RWPE1 (cell line): Measurements from ENCODE around the gene MIER1.

ENCODE experiments used
- CTCF ChIA-PET: fragments of 350-600 bp; sonication (Branson Sonifier 250); formaldehyde crosslinking; extraction: SDS; loops from one replicate; lab custom pipeline; 2021; lab: Yijun Ruan, JAX
- POLR2A ChIA-PET: fragments of 400-600 bp; formaldehyde crosslinking; extraction: SDS; loops from one replicate; lab custom pipeline; 2020; ENCODE audit warnings: antibody characterized with exemption; ENCODE audit not compliant: low non-redundant PET; lab: Yijun Ruan, JAX
- DNase-seq: peaks from one replicate; pipeline ENCODE4 v3.0.0; 2012; ENCODE audit warnings: low spot score
- H3K27ac ChIP-seq: fragments of 450-650 bp; 2 replicates; pipeline ENCODE4 v1.5.1; 2017
- CTCF ChIP-seq: fragments of 450-650 bp; conservative IDR thresholded peaks from 2 replicates; pipeline ENCODE4 v1.5.1; 2017; ENCODE audit warnings: low read depth, mild to moderate bottlenecking

MIER1 gene

GRCh38 chr1:66917476-66917875 is 7.3 kb upstream of the MIER1 start:
- ChIA-PET CTCF (no interaction called here), POLR2A (no interaction called here)
- no peak for TF ChIP-seq CTCF
- H3K27ac ChIP-seq, result no peak overlapping the region
- DNase-seq, result no peak

DNA sequence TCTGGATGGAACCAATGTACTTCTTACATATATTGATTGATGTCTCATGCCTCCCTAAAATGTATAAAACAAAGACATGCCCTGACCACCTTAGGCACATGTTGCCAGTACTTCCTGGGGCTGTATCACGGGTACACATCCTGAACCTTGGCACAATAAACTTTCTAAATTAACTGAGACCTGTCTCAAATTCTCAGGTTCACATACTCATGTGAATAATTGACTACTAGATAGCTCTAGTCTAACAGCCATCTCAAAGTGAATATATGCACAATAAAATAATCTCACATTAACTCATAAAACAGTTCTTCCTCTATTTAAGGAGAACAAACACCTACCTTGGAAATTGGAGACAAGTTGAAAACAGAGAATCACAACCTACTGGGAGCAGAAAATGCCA is 5.7 kb upstream of the MIER1 start:
- DNase-seq, result no peak
- H3K27ac ChIP-seq, result no peak overlapping the region
- POLR2A ChIA-PET, result no interaction called here
- CTCF ChIA-PET, result interaction anchor here (0.6 to 0.7 kb wide), 2 partner anchors 10 to 18 kb away, joined by 3 to 8 read pairs; no protein-coding TSS in a partner anchor
- TF ChIP-seq CTCF, result no peak

- no peak for TF ChIP-seq CTCF
- DNase-seq, result no peak
- CTCF ChIA-PET, result no interaction called here
- H3K27ac ChIP-seq, result no peak overlapping the region
- POLR2A ChIA-PET, result no interaction called here
Observed at GRCh38 chr1:66919828-66920227, 5.0 kb upstream of the MIER1 start.

DNA sequence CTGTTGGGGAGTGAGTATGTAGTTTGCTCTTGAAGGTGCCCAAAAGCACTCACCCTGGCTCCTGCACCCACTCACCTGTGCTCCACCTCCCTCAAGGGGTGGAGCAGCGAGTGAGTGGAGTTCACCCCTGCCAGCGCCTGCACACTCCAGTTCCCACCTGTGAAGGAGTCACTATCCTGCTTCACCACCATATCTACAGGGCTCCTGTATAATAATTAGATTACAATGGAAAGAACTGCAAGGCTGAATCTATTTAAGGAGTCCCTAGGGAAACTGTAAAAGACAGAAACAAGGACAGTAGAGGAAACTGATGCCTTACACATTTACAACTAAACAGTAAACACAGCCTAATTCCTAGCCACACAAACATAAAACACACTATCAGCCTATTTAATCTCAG is 4.2 kb upstream of the MIER1 start:
- no peak for TF ChIP-seq CTCF
- DNase-seq, result no peak
- POLR2A ChIA-PET, result no interaction called here
- no peak overlapping the region for H3K27ac ChIP-seq
- CTCF ChIA-PET, result no interaction called here

DNA sequence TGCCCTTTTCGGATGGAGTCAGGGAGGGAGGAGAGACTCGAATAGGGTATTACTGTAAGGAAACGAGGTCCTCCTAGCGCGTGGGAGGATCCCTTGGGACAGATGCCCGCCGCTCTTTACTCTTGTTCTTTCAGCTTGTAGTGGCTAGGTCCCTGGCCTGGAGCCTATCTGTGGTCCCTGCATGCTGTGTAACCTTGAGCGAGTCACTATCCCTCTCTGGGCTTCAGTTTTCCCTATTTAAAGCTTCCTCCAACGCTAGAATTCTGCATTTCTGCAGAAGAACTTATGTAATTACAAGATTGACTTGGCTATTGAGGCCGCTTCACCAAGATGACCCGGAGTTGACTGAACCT is 744 bp downstream of the MIER1 start:
- no peak for TF ChIP-seq CTCF
- CTCF ChIA-PET, result interaction anchor here (0.7 kb wide), 1 partner anchor 151 kb away, joined by 3 read pairs; no protein-coding TSS in a partner anchor
- peak overlapping the region; percentile 96 for H3K27ac ChIP-seq

GRCh38 chr1:66925944-66926343 is 1.2 kb downstream of the MIER1 start:
- CTCF ChIA-PET, result interaction anchor here (0.6 to 0.7 kb wide), 2 partner anchors 152 to 490 kb away, joined by 3 read pairs; no protein-coding TSS in a partner anchor
- peak overlapping the region; percentile 96 for H3K27ac ChIP-seq
- DNase-seq, result no peak
- no peak for TF ChIP-seq CTCF
- POLR2A ChIA-PET, result no interaction called here

More for the DNA sequence above, 744 bp downstream of the MIER1 start:
- POLR2A ChIA-PET, result no interaction called here
- DNase-seq, result no peak
